Endothelial cell of umbilical vein (primary cell): Measurements from ENCODE around the gene CNOT6. TPM values are rescaled to one million over a fixed set of nuclear protein-coding genes. Genes with fewer than 3 reads are reported as not detected.

Source experiments
- BruUV-seq: library from RNA; stranded (reverse); fragments of 400-500 nt; replicated peaks from 2 replicates; lab custom pipeline; 2021; lab: Mats Ljungman, UMichigan
- CTCF ChIA-PET: fragments of 300-600, 350-600 bp; sonication (Branson Sonifier 250); formaldehyde crosslinking; loops from one replicate; lab custom pipeline; 2021; ENCODE audit warnings: antibody characterized with exemption, inconsistent platforms; lab: Charles Lee
- POLR2A ChIA-PET: fragments of 300-600, 350-600 bp; sonication (Branson Sonifier 250); formaldehyde crosslinking; loops from one replicate; lab custom pipeline; 2021; ENCODE audit warnings: antibody characterized with exemption, inconsistent platforms; lab: Charles Lee
- DNase-seq: peaks from one replicate; pipeline ENCODE4 v3.0.0-alpha.2; 2011; ENCODE audit warnings: low read depth, low spot score
- FAIRE-seq: peaks from 2 replicates; lab custom pipeline; 2011; peaks lifted over from hg19 to GRCh38; lab: Jason Lieb, UNC
- H2AFZ ChIP-seq: 2 replicates; pipeline ENCODE4 v1.6.0; 2012; ENCODE audit warnings: low read depth, low read length, control low read depth, inconsistent platforms
- H3K27ac ChIP-seq: 2 replicates; pipeline ENCODE4 v1.5.1; 2011; ENCODE audit warnings: low read depth, mild to moderate bottlenecking, control low read depth, low read length, moderate library complexity; ENCODE audit not compliant: insufficient read depth
- H3K27me3 ChIP-seq, 2 experiments: 2 replicates each; pipeline versions ENCODE4 v1.6.0 to v1.6.1; 2011; ENCODE audit warnings: low read length in 2 of 2, mixed read lengths in 1 of 2; ENCODE audit not compliant: control insufficient read depth in 2 of 2, insufficient read depth in 2 of 2
- H3K36me3 ChIP-seq, 2 experiments: 2 replicates in 1 of 2; 3 replicates in 1 of 2; pipeline ENCODE4 v1.5.1; 2011; ENCODE audit warnings: low read length in 2 of 2, mild to moderate bottlenecking in 1 of 2, moderate library complexity in 1 of 2; ENCODE audit not compliant: control insufficient read depth in 2 of 2, insufficient read depth in 2 of 2; ENCODE audit errors: extremely low read depth in 1 of 2
- H3K4me1 ChIP-seq: 3 replicates; pipeline ENCODE4 v1.5.1; 2011; ENCODE audit warnings: mild to moderate bottlenecking, low read length; ENCODE audit not compliant: control insufficient read depth, insufficient read depth; ENCODE audit errors: extremely low read depth
- H3K4me2 ChIP-seq: 2 replicates; pipeline ENCODE4 v1.6.1; 2011; ENCODE audit warnings: low read length, control low read depth, mixed read lengths; ENCODE audit not compliant: insufficient read depth
- H3K4me3 ChIP-seq, 3 experiments: fragments of 200-600 bp in 1 of 3; sonication (generic), shearing (Covaris generic) in 1 of 3; replicated peaks in 1 of 3; 2 replicates each; pipeline ENCODE4 v1.5.1; 2011 to 2016; ENCODE audit warnings: control low read depth in 3 of 3, low read length in 3 of 3, mild to moderate bottlenecking in 2 of 3, inconsistent platforms in 1 of 3, low read depth in 1 of 3, moderate library complexity in 1 of 3; ENCODE audit not compliant: insufficient read depth in 1 of 3
- H3K79me2 ChIP-seq: 2 replicates; pipeline ENCODE4 v1.6.0; 2012; ENCODE audit warnings: low read length, inconsistent platforms; ENCODE audit not compliant: control insufficient read depth, insufficient read depth
- H3K9ac ChIP-seq: replicated peaks from 2 replicates; pipeline ENCODE3; 2011; ENCODE audit warnings: low read length, control low read depth; ENCODE audit not compliant: insufficient read depth; ENCODE audit errors: extremely low read depth
- H3K9me1 ChIP-seq: replicated peaks from 3 replicates; pipeline ENCODE4 v1.6.0; 2011; ENCODE audit warnings: mild to moderate bottlenecking, low read length; ENCODE audit not compliant: control insufficient read depth, insufficient read depth; ENCODE audit errors: extremely low read depth
- H3K9me3 ChIP-seq: replicated peaks from 2 replicates; pipeline ENCODE4 v1.5.1; 2012; ENCODE audit warnings: low read length, inconsistent platforms; ENCODE audit not compliant: control insufficient read depth, insufficient read depth
- H4K20me1 ChIP-seq: replicated peaks from 2 replicates; pipeline ENCODE3; 2011; ENCODE audit warnings: mild to moderate bottlenecking, low read length; ENCODE audit not compliant: control insufficient read depth, insufficient read depth; ENCODE audit errors: extremely low read depth
- FOS ChIP-seq: IDR thresholded peaks from 2 replicates; pipeline ENCODE4 v1.6.1; 2011; ENCODE audit warnings: mild to moderate bottlenecking, low read length, moderate library complexity, borderline replicate concordance; ENCODE audit not compliant: insufficient read depth
- JUN ChIP-seq: IDR thresholded peaks from 2 replicates; pipeline ENCODE4 v1.6.1; 2011; ENCODE audit warnings: borderline replicate concordance, low read depth; ENCODE audit not compliant: insufficient read length, insufficient read depth
- MYC ChIP-seq: IDR thresholded peaks from one replicate; pipeline ENCODE4 v1.6.1; 2011; ENCODE audit warnings: mild to moderate bottlenecking, low read depth, low read length
- POLR2A ChIP-seq: IDR thresholded peaks from 2 replicates; pipeline ENCODE4 v1.6.1; 2012; ENCODE audit warnings: low read depth, mild to moderate bottlenecking, control low read depth, low read length
- POLR2AphosphoS5 ChIP-seq: IDR thresholded peaks from 2 replicates; pipeline ENCODE4 v1.6.1; 2012; ENCODE audit warnings: low read depth, mild to moderate bottlenecking, control low read depth, low read length, moderate library complexity; ENCODE audit not compliant: insufficient read depth
- dilution Hi-C: fragments of 300-500 bp; cut with MboI; formaldehyde crosslinking; loops from one replicate; pipeline ENCODE4 v1.15.0; 2019; ENCODE audit warnings: low sequenced_read_pairs; ENCODE audit not compliant: extremely low pct_ligation_motif_present
- intact Hi-C: fragments of 100-400 bp; cut with micrococcal nuclease; formaldehyde crosslinking; loops from one replicate; pipeline ENCODE4 v1.10.0; 2022
- polyA plus RNA-seq, 4 experiments: library from polyadenylated mRNA; depleted of rRNA in 3 of 4; stranded (reverse) in 3 of 4; unstranded in 1 of 4; fragments of >200 nt; gene quantifications; 2 replicates each; pipeline versions ENCODE4 v1.2.1 to v1.2.3, GENCODE V29; 2011 to 2012; ENCODE audit warnings: missing spikeins in 1 of 4
- total RNA-seq: library from RNA; stranded (reverse); gene quantifications from 2 replicates; pipeline ENCODE4 v1.2.3, GENCODE V29; 2021
- TF ChIP-seq, protein P1 (sequence below), 2 donors: IDR thresholded peaks; 1 replicate in 1 of 2; 2 replicates in 1 of 2; pipeline ENCODE4 v1.5.1; 2011; ENCODE audit warnings: low read length in 2 of 2, mild to moderate bottlenecking in 2 of 2, moderate library complexity in 2 of 2, control low read depth in 1 of 2, inconsistent platforms in 1 of 2, low read depth in 1 of 2; ENCODE audit not compliant: insufficient read depth in 1 of 2; ENCODE audit errors: extremely low read depth in 1 of 2
- TF ChIP-seq, protein P2 (sequence below): IDR thresholded peaks from 2 replicates; pipeline ENCODE4 v1.6.1; 2011; ENCODE audit not compliant: insufficient read depth, insufficient read length

Gene CNOT6
- total and polyA plus RNA-seq, 2 donors (not counting 3 experiments of a cell fraction or from before 2014, with no cell fraction given), result 9.2 to 33.8 TPM

DNA sequence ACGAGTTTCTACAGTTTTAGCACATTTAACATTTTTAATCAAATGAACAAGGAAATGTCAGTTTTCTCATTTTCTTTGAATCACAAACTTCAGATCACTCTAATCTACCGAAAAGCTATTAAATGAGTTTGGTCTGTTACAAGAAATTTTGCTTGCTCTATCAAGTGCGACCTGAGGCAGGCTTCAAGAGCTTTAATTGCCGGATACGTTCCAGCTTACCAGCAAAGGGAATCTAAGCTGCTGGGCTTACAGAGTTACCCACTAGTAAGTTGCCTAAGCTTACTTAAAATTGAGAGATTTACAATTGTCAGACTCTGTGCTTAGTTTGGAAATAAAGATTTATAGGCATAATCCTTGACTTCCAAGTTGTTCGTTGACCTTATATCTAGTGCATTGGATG is 86.5 kb downstream of the CNOT6 start:
- ChIA-PET POLR2A (no interaction called here), CTCF (interaction anchor here (0.7 to 1.0 kb wide), 2 partner anchors 27 to 138 kb away, joined by 3 read pairs; no protein-coding TSS in a partner anchor)
- H3K4me3 ChIP-seq, result no peak overlapping the region
- BruUV-seq, result no TSS peak
- DNase-seq (no peak), FAIRE-seq (no peak)
- H3K4me1 ChIP-seq, result no peaks in the 10 kb centered on the region
- H3K9me1 ChIP-seq, result no peaks in the 10 kb centered on the region
- dilution Hi-C loops (no loop called here), intact Hi-C loops (no loop called here)
- TF ChIP-seq FOS, result no peak
- TF ChIP-seq MYC, result no peak
- no peak for TF ChIP-seq POLR2AphosphoS5
- no peak for TF ChIP-seq POLR2A
- TF ChIP-seq, protein P1, sequence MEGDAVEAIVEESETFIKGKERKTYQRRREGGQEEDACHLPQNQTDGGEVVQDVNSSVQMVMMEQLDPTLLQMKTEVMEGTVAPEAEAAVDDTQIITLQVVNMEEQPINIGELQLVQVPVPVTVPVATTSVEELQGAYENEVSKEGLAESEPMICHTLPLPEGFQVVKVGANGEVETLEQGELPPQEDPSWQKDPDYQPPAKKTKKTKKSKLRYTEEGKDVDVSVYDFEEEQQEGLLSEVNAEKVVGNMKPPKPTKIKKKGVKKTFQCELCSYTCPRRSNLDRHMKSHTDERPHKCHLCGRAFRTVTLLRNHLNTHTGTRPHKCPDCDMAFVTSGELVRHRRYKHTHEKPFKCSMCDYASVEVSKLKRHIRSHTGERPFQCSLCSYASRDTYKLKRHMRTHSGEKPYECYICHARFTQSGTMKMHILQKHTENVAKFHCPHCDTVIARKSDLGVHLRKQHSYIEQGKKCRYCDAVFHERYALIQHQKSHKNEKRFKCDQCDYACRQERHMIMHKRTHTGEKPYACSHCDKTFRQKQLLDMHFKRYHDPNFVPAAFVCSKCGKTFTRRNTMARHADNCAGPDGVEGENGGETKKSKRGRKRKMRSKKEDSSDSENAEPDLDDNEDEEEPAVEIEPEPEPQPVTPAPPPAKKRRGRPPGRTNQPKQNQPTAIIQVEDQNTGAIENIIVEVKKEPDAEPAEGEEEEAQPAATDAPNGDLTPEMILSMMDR (IDR thresholded peaks at IDR 0.05; ENCODE audit: extremely low read depth in 1 of 2, insufficient read depth in 1 of 2, low read depth in 1 of 2, low read length in 2 of 2), result no peak
- TF ChIP-seq, protein P2, sequence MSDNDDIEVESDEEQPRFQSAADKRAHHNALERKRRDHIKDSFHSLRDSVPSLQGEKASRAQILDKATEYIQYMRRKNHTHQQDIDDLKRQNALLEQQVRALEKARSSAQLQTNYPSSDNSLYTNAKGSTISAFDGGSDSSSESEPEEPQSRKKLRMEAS, result no peak
- no peak for TF ChIP-seq JUN
- H3K36me3 ChIP-seq, result peaks cover 0 to 5% of the 10 kb centered on the region in 2 experiments
- no peak overlapping the region for H3K27ac ChIP-seq
- no peaks in the 10 kb centered on the region for H3K27me3 ChIP-seq
- no peaks in the 10 kb centered on the region for H3K79me2 ChIP-seq
- H3K9me3 ChIP-seq, result no peaks in the 10 kb centered on the region
- no peaks in the 10 kb centered on the region for H4K20me1 ChIP-seq
- H3K4me2 ChIP-seq, result no peak overlapping the region
- H3K9ac ChIP-seq, result no peak overlapping the region
- no peak overlapping the region for H2AFZ ChIP-seq
